Upper lobe of left lung (tissue), 4 donors: ENCODE measurements around the gene MBNL2.

Experiments
- CTCF ChIP-seq, 6 experiments: fragments of 450-650 bp in 4 of 6; fragments of 200-600 bp in 2 of 6; sonication (generic) in 2 of 6; IDR thresholded peaks; one replicate each; pipeline ENCODE4 v1.5.1; 2016 to 2019; ENCODE audit warnings: antibody characterized with exemption in 6 of 6
- POLR2A ChIP-seq, 4 donors: fragments of 450-650 bp; IDR thresholded peaks; one replicate each; pipeline ENCODE4 v1.5.1; 2016 to 2017; ENCODE audit warnings: antibody characterized with exemption in 4 of 4, mild to moderate bottlenecking in 2 of 4

- no peak for TF ChIP-seq CTCF (IDR thresholded peaks at IDR 0.05)
- TF ChIP-seq POLR2A (IDR thresholded peaks at IDR 0.05), result no peak
These were observed 74.6 kb downstream of the MBNL2 start for GRCh38 chr13:97296740-97297139.
